IMR-90 (cell line): ENCODE data around the gene SLC39A11.

Experiments used
- BHLHE40 ChIP-seq: fragments of 150-350 bp; IDR thresholded peaks from 2 replicates; pipeline ENCODE4 v1.6.1; 2016; ENCODE audit warnings: mild to moderate bottlenecking, low read depth, low read length
- CHD1 ChIP-seq: IDR thresholded peaks from 2 replicates; pipeline ENCODE4 v1.6.1; 2012; ENCODE audit warnings: low read depth, low read length, improper control_type of control experiment
- CTCF ChIP-seq: conservative IDR thresholded peaks from 2 replicates; pipeline ENCODE4 v1.5.1; 2012; ENCODE audit warnings: mild to moderate bottlenecking, low read depth, low read length, improper control_type of control experiment
- ELK1 ChIP-seq: fragments of 150-350 bp; IDR thresholded peaks from 2 replicates; pipeline ENCODE4 v1.6.1; 2016; ENCODE audit warnings: low read depth, mild to moderate bottlenecking, low read length, moderate library complexity, borderline replicate concordance
- FOS ChIP-seq: fragments of 150-350 bp; IDR thresholded peaks from 2 replicates; pipeline ENCODE4 v1.6.1; 2016; ENCODE audit warnings: low read depth, low read length
- MAFK ChIP-seq: IDR thresholded peaks from 2 replicates; pipeline ENCODE4 v1.6.1; 2012; ENCODE audit warnings: low read depth, low read length, improper control_type of control experiment
- MAZ ChIP-seq: IDR thresholded peaks from 2 replicates; pipeline ENCODE4 v1.6.1; 2012; ENCODE audit warnings: low read depth, mild to moderate bottlenecking, low read length, improper control_type of control experiment, moderate library complexity, borderline replicate concordance
- MXI1 ChIP-seq: IDR thresholded peaks from 2 replicates; pipeline ENCODE4 v1.6.1; 2012; ENCODE audit warnings: low read depth, mild to moderate bottlenecking, low read length, moderate library complexity, borderline replicate concordance
- POLR2A ChIP-seq: IDR thresholded peaks from 2 replicates; pipeline ENCODE4 v1.6.1; 2012; ENCODE audit warnings: mild to moderate bottlenecking, low read depth, low read length
- RAD21 ChIP-seq: IDR thresholded peaks from 2 replicates; pipeline ENCODE4 v1.6.1; 2012; ENCODE audit warnings: low read length, improper control_type of control experiment
- RCOR1 ChIP-seq: IDR thresholded peaks from 2 replicates; pipeline ENCODE4 v1.6.1; 2012; ENCODE audit warnings: mild to moderate bottlenecking, low read length, improper control_type of control experiment; ENCODE audit not compliant: insufficient replicate concordance
- RFX5 ChIP-seq: IDR thresholded peaks from 2 replicates; pipeline ENCODE4 v1.8.0; 2012; ENCODE audit warnings: low read depth, mild to moderate bottlenecking, low read length, moderate library complexity
- SMC3 ChIP-seq: fragments of 150-350 bp; IDR thresholded peaks from 2 replicates; pipeline ENCODE4 v1.6.1; 2016; ENCODE audit warnings: low read depth, mild to moderate bottlenecking, antibody characterized with exemption, low read length, moderate library complexity
- TF ChIP-seq, protein P1 (sequence below): fragments of 150-350 bp; IDR thresholded peaks from 2 replicates; pipeline ENCODE4 v1.6.1; 2017; ENCODE audit warnings: mild to moderate bottlenecking, antibody characterized with exemption, low read length, low read depth

- TF ChIP-seq POLR2A (no peak), CTCF (no peak), MAZ (no peak), CHD1 (no peak), ELK1 (no peak), RAD21 (no peak), RCOR1 (no peak), FOS (no peak), SMC3 (no peak), MXI1 (no peak), MAFK (no peak), BHLHE40 (no peak), RFX5 (no peak)
- TF ChIP-seq, protein P1, sequence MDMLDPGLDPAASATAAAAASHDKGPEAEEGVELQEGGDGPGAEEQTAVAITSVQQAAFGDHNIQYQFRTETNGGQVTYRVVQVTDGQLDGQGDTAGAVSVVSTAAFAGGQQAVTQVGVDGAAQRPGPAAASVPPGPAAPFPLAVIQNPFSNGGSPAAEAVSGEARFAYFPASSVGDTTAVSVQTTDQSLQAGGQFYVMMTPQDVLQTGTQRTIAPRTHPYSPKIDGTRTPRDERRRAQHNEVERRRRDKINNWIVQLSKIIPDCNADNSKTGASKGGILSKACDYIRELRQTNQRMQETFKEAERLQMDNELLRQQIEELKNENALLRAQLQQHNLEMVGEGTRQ: no peak
Observed at GRCh38 chr17:72749119-72749572, 343.3 kb downstream of the SLC39A11 start.
